EL (cell line): ENCODE measurements around the gene NUFIP2.
"Not testable (repeated sequence)": the region's sequence is repeated elsewhere in the genome, so short reads cannot be mapped to it uniquely, and the experiment has no call there.

Source experiments
- DNase-seq: peaks from one replicate; pipeline ENCODE4 v3.0.0-alpha.2; 2016

Gene NUFIP2

DNA sequence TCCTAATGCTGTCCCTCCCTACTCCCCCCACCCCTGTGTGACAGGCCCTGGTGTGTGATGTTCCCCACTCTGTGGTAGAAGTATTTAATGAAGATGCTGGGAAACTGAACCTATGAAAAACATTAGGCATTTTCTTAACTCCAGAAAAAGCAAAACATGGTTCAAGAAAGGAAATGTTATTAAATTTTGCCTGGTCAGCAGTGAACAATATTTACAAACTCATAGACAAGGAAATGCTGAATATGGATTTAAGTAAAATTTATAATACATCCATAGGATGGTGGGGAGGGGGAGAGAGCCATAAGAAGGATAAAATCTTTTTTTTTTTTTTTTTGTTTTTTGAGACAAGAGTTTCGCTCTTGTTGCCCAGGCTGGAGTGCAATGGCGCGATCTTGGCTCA, 58.0 kb downstream of the NUFIP2 start:
- no peak for DNase-seq

- DNase-seq = not testable (repeated sequence)
Observed at GRCh38 chr17:29234972-29235371, 59.0 kb downstream of the NUFIP2 start.

GRCh38 chr17:29233301-29233700, 60.6 kb downstream of the NUFIP2 start:
- no peak for DNase-seq

DNA sequence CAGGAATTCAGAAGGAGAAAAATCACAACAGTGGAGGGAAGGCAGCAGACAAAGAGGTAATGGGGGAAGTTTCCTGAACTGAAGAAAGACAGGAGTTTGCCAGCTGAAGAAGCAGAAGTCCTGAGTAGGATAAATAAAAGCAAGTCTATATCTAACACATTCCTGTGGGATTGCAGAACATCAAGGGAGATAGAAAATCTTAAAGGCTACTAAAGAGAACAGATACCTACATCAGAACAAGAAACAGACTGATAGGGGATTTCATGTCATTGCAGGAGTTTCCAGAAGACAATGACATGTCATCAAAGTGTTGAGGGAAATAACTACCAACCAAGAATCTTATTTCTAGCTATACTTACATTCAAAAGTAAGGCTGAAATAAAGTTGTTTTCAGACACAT, 68.6 kb downstream of the NUFIP2 start:
- DNase-seq = no peak

DNA sequence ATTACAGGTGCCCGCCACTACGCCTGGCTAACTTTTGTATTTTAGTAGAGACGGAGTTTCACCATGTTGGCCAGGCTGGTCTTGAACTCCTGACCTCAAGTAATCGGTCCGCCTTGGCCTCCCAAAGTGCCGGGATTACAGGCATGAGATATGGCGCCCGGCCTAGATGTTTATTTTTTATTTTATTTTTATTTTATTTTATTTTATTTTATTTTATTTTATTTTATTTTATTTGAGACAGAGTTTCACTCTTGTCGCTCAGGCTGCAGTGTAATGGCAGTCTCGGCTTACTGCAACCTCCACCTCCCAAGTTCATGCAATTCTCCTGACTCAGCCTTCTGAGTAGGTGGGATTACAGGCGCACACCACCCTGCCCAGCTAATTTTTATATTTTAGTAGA, 72.6 kb downstream of the NUFIP2 start:
- not testable (repeated sequence) for DNase-seq

- peak; percentile 85 for DNase-seq
Observed at GRCh38 chr17:29219378-29220047, 74.4 kb downstream of the NUFIP2 start.

DNA sequence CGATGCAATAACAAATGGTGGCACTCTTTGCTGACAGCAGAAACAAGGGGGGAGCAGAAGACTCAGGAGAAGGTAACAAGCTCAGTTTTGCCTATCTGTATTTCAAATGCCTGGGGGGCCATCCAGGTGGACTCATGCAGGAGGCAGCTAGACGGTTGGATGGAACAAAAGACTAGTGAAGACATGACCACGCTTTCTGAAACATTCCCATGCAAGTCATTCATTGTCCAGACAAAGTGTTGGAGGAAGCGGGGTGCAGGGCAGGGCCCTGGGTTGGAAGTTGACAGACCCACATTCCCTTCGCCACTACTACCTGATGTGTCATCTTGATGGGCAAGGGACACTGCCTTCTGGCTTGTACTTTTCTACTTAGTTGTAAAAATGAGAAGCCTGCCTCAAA, 77.1 kb downstream of the NUFIP2 start:
- DNase-seq = no peak

GRCh38 chr17:29216181-29216580, 77.8 kb downstream of the NUFIP2 start:
- no peak for DNase-seq

GRCh38 chr17:29215717-29216116, 78.2 kb downstream of the NUFIP2 start:
- peak; percentile 39 for DNase-seq

DNA sequence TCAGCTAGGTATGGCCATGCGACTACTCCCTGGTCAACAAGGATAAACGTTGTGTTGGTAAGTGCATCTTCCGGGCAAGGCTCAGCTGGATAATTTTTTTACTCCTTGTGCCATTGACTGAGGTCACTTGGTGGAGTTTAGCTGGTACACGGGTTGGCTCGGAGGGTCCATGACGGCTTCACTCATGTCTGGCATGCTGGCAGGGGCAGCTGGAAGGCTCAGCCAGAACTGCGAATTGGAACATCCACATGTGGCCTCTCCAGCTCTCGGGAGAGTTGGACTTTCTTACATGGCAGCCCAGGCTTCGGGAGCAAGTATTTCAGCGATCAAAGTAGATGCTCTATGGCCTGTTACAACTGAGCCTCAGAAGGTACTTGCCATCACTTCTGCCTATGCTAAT, 78.8 kb downstream of the NUFIP2 start:
- DNase-seq = no peak

GRCh38 chr17:29214215-29215146, 79.5 kb downstream of the NUFIP2 start:
- no peak for DNase-seq

DNA sequence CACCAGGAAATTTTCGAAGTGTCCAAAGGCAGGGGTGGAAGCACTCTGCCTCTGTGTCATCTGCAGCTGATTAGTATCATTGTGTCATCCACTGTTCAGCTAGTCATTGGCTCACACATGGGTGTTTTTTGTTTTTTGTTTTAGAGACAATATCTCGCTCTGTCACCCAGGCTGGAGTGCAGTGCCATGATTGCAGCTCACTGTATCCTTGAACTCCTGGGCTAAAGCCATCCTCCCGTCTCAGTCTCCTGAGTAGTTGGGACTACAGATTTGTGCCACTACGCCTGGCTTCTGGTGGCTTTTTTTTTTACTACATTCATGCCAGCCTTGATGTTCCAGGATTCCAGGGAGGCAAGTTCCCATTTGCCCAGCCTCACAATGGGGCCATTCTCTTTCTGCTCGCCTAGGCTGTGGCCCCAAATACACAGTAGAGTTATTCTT, 81.2 kb downstream of the NUFIP2 start:
- DNase-seq = peak; percentile 22

- DNase-seq = no peak
Observed at GRCh38 chr17:29212094-29212631, 81.8 kb downstream of the NUFIP2 start.

- peak; percentile 57 for DNase-seq
Observed at GRCh38 chr17:29210879-29211278, 83.1 kb downstream of the NUFIP2 start.

- no peak for DNase-seq
Observed at GRCh38 chr17:29209073-29209472, 84.9 kb downstream of the NUFIP2 start.

- DNase-seq = no peak
Observed at GRCh38 chr17:29207975-29208374, 86.0 kb downstream of the NUFIP2 start.
